ENCODE measurements around the gene HCN2. TPM values are rescaled to one million over a fixed set of nuclear protein-coding genes. Genes with fewer than 3 reads are reported as not detected.

The HCN2 gene
- total and polyA plus RNA-seq, 10 of the 15 experiments (the other 5 are each of a cell fraction or from before 2014, with no cell fraction given), result 0.01 to 0.54 (median 0.08) TPM; not detected in 4

GRCh38 chr19:572140-572742 lies 17.4 kb upstream of the HCN2 start, which contains the start of gene BSG (continued):
- TF ChIP-seq MEF2A (IDR thresholded peaks at IDR 0.05; ENCODE audit: insufficient read depth, low read depth, low read length), result no peak
- peak; percentile 53 for TF ChIP-seq CREM (IDR thresholded peaks at IDR 0.05; ENCODE audit: low read depth)
- peak; percentile 87 for TF ChIP-seq RELA (IDR thresholded peaks at IDR 0.05; ENCODE audit: borderline replicate concordance, partially characterized antibody)
- no peak for TF ChIP-seq IRF3 (IDR thresholded peaks at IDR 0.05)
- TF ChIP-seq MXI1 (IDR thresholded peaks at IDR 0.05; ENCODE audit: low read depth, low read length), result peak; percentile 94
- TF ChIP-seq E2F8 (IDR thresholded peaks at IDR 0.05; ENCODE audit: low read depth, partially characterized antibody), result no peak
- TF ChIP-seq CEBPB (IDR thresholded peaks at IDR 0.05; ENCODE audit: borderline replicate concordance in 1 of 2, low read depth in 2 of 2, low read length in 2 of 2), result no peak
- TF ChIP-seq ZNF24 (IDR thresholded peaks at IDR 0.05), result 0 out of 2 replicates have a peak, but pooled peaks have one; percentile 13
- TF ChIP-seq CREB1 (IDR thresholded peaks at IDR 0.05; ENCODE audit: low read depth), result peak; percentile 64; the same call in 1 of the 2 replicates
- no peak for TF ChIP-seq EZH2 (IDR thresholded peaks at IDR 0.05; ENCODE audit: borderline replicate concordance, control insufficient read depth, low read depth, low read length)
- no peak for TF ChIP-seq SUPT20H (IDR thresholded peaks at IDR 0.05; ENCODE audit: borderline replicate concordance, control insufficient read depth, low read depth, low read length)
- no peak for TF ChIP-seq ZBTB11 (CRISPR knock-in tag; IDR thresholded peaks at IDR 0.05)
- no peak for TF ChIP-seq ZBTB4 (CRISPR knock-in tag; IDR thresholded peaks at IDR 0.05)
- no peak for TF ChIP-seq RELB (IDR thresholded peaks at IDR 0.05; ENCODE audit: low read depth)
- no peak for TF ChIP-seq RBBP5 (conservative IDR thresholded peaks at IDR 0.05)
